Activated T-cell treated with anti-CD3 and anti-CD28 coated beads, Interleukin-2, amount 50 U/mL, for 48 hours (primary cell): ENCODE measurements around the gene ZFYVE19.
A peak's percentile ranks its signal among the peaks of the same experiment; 100 is the strongest.

Experiments
- DNase-seq, 2 experiments: peaks; one replicate each; pipeline ENCODE4 v3.0.0-alpha.2; 2020

The ZFYVE19 gene

DNA sequence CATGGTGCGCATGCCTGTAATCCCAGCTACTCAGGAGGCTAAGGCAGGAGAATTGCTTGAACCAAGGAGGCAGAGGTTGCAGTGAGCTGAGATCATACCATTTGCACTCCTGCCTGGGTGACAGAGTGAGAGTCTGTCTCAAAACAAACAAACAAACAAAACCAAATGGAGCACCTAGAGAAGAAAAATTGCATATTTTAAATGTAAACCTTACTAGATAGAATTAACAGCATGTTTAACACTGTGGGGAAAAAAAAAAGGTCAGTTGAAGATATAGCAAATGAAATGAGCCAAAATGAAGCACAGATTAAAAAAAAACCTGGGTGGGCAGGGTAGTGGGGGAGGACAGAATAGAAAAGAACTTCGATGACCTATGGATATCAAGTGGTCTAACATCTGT is 14.3 kb downstream of the ZFYVE19 start:
- no peak for DNase-seq

DNA sequence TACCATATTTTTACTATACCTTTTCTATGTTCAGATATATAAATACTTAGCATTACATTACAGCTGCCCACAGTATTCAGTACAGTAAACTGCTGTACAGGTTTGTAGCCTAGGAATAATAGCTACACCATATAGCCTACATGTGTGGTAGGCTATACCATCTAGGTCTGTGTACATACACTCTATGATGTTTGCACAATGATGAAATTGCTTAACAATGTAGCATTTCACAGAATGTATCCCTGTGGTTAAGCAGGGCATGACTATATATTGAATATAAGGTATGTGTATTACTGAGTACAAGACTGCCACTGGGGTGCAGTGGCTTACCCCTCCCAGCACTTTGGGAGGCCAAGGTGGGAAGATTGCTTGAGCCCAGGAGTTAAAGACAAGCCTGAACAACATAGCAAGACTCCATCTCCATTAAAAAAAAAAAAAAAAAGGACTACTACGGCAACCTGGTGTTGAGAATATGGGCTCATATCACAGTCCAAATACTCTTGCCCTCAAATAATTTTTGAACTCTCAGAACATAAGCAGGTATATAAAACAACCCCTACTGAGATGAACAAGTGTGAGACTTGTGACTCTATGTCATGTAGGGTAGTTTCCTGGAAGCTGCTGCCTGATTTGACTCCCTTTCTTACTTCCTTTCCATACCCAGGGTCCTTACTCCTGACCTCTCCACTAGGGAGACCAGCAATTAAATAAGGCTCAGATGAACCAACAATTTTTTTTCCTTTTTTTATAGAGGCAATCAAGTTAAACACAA is 16.9 kb downstream of the ZFYVE19 start:
- no peak for DNase-seq

DNA sequence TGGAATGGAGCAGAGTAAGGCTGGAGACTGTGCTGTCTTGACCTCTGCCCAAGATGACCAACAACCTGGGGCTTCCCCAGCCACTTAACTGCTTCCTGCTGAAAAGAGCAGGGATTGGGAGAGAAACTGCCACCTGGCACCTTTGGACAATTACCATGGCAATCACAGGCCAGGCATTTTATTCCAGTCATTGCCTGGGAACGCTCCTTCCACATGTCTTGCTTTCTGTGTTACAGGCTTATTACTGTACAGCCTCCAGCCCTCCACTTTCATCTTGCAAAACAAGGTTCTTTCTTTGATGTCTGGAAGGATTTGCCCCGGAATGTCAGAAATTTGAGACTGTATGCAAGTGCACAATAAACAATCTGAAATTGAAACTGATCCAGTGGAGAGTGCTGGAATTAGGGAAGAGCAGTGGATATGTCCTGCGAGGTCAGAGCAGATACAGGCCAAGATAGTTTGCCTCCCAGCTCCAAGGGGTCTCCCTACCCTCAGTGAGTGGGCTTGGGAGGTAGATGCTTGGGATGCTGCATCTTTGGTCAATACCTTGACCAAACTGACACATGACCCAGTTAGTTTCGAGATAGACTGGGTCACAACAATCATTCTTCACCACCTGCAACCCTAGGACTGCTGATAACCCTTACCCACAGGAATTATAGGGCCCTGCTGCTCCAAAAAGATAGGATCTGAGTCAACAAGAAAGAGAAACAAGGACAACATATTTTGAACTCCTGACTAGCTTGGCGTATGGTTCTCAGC is 19.0 kb downstream of the ZFYVE19 start:
- DNase-seq, result no peak

DNA sequence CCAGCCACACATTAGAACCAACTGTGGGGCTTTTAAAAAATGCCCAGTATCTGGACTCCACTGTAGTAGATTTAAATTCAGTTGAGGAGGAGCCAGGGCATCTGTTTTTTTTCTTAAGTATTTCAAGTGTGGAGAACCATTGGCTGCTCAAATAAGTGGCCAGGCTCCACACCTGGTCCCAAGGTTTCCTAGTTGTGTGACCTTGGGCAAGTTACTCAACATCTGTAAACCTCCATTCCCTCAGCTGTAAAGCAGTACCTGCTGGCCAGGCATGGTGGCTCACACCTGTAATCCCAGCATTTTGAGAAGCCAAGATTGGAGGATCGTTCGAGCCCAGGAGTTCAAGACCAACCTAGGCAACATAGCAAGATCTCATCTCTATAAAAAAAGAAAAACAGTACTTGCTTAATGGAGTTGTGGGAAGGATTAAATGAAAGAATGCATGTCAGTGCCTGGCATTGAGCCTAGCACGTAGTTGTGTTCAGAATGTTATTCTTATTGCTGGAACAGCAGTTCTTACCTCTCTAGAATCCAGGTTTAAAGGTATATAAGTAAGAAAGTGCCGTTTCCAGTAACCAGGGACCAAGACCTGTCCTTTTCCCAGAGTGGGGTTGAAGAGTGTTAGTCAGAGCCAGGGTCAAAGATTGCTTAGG is 19.7 kb downstream of the ZFYVE19 start:
- no peak for DNase-seq

DNA sequence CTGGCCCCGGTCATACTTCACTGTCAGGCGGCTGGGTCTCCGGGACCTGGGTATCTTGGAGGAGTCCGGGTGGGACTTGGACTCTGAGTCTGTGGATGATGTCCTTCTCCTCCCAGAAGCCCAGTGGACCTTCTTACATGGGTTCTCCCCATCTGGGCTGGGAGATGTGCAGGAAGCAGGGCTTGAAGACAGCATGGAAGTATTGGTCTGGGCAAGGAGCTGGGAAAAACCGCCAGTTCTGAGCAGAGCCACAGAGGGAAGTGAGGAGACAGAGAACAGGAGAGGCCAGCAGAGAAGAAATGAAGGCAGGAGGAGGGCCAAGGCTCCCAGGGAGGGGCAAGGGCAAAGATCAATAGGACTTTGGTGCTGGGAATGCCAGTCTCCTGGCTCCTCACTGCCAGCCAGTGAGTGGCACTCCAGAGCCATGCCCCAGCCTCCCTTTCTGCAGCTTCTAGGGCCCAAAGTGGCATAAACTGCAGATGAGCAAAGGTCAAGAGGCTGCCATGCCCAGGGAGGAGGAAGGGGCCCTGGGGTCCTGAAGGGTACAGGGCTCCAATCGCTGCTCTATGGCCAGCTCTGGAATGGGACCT is 21.7 kb downstream of the ZFYVE19 start, which contains the start of gene PPP1R14D:
PPP1R14D (minus strand) TSS at position 262 of the 590 bp plus-strand sequence; CDS start at position 195, 67 bp downstream.
- DNase-seq, result no peak

GRCh38 chr15:40829115-40829514 is 22.2 kb downstream of the ZFYVE19 start:
- no peak for DNase-seq

DNA sequence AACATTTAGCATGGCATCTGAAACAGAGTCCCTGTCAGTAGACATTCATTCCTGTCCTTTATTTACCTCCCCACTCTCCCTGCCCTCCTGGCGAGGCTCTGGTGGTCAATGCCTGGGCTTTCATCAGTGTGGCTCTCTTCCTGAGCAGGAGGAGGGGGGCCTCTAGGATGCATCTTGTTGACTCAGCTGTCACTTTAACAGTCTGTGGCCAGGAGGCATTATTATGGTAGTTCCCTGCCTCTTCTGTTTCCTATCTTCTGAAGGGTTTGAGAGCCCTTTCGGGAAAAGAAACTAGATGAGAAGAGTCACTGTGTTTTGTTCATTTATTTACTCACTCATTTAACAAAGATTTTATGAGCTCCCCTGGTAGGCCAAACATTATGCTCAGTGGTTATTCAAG is 24.0 kb downstream of the ZFYVE19 start:
- DNase-seq, result no peak

GRCh38 chr15:40831861-40832260 is 25.0 kb downstream of the ZFYVE19 start:
- no peak for DNase-seq

DNA sequence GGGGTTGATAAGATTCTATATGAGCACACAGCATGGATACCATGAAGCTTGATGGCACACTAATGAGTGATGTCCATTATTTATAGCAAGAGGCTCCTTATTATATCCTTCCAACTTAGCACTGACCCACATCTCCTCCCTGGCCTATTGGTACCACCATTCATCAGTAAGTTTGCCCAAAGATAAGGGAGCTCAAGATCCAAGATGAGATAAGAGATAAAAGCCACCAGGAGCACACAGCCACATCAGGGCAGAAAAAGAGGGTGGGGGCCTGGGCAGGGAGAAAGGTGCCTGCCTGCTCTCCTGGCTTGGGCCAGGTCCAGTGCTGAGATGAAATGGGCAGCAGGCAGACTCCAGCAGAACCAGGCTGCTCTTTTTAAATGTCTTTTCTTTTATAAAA is 26.0 kb downstream of the ZFYVE19 start:
- no peak for DNase-seq

DNA sequence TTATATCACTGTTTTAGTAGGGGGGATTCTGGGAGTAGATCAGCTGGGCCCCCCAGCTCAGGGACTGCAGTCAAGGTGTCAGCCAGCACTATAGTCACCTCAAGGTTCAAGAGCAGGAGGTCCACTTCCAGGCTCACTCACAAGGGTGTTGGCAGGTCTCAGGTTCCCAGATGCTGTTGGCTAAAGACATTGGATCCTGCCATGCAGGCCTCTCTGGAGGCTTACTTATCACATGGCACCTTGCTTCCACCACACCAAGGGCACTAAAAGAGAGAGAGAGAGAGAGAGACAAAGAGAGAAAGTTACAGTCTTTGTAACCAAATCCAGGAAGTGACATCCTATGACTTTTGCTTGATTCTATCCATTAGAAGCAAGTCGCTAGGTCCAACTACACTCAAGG is 29.1 kb downstream of the ZFYVE19 start:
- DNase-seq, result no peak

GRCh38 chr15:40838756-40839155 is 31.9 kb downstream of the ZFYVE19 start:
- no peak for DNase-seq

DNA sequence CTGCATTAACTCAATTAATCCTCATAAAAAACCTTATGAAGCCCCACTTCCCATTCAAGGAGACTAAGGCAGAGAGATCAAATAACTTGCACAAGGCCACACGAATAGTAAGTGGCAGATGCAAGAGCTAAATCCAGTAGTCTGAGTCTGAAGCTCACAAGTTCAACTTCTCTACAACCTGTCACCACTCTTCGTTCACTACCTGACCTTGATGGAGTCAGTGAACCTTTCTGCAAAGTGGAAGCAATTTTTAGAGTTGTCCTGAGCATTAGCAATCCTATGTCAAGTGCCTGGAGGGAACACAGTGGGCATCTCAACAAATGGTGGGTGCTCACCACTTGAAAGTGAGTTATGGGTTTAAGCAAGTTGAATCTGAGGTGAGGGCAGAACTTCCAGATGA is 34.9 kb downstream of the ZFYVE19 start:
- DNase-seq, result no peak

GRCh38 chr15:40843261-40843884 is 36.5 kb downstream of the ZFYVE19 start:
- peak in 1 of 2 experiments; percentile 27 for DNase-seq

GRCh38 chr15:40843885-40844695 is 37.2 kb downstream of the ZFYVE19 start, which contains the start of gene SPINT1:
Gene SPINT1 (plus strand): TSS chr15:40844048. CDS start chr15:40844555, 507 bp downstream.
- peak; percentile 83 to 86 for DNase-seq

- DNase-seq, result peak; percentile 56 to 67
Observed at GRCh38 chr15:40844696-40845030, 37.8 kb downstream of the ZFYVE19 start.

GRCh38 chr15:40845036-40845435 is 38.1 kb downstream of the ZFYVE19 start:
- DNase-seq, result no peak

DNA sequence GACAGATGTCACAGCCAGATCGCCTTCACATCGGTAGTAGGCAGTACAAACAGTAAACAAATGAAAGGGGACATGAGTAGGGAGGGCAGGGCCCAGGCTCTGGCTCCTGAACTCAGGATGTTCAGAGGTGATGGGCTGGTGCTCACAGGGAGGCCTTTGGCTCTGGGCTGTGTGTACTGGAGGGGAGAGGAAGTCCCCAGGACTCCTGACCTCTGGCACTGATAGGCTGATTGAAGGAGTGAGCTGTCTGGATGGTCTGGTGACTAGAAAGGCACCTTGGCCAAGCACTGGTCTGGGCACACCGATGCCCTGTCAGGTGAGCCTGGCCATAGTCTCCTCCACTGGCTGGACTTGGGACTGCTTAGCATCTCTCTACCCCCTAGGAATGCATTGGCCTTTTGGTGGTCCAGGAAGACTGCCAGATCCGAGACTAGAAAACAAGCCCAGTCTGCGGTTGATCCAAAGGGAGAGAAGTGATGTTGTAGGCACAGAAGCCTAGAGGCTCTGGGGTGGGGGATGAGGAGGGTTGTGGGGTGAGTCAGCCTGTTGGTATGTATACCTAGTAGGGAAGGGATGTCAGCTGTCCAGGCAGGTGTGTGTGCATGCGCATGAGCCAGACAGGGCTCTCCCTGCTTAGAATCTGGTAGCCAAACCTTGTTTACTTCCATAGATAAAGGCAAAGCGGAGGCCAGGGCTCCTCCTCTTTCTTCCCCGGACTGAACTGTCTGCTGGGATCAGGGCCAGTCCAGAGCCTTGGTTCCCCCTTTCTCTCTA is 38.8 kb downstream of the ZFYVE19 start:
- DNase-seq, result no peak

- no peak for DNase-seq
Observed at GRCh38 chr15:40846841-40847222, 39.9 kb downstream of the ZFYVE19 start.

DNA sequence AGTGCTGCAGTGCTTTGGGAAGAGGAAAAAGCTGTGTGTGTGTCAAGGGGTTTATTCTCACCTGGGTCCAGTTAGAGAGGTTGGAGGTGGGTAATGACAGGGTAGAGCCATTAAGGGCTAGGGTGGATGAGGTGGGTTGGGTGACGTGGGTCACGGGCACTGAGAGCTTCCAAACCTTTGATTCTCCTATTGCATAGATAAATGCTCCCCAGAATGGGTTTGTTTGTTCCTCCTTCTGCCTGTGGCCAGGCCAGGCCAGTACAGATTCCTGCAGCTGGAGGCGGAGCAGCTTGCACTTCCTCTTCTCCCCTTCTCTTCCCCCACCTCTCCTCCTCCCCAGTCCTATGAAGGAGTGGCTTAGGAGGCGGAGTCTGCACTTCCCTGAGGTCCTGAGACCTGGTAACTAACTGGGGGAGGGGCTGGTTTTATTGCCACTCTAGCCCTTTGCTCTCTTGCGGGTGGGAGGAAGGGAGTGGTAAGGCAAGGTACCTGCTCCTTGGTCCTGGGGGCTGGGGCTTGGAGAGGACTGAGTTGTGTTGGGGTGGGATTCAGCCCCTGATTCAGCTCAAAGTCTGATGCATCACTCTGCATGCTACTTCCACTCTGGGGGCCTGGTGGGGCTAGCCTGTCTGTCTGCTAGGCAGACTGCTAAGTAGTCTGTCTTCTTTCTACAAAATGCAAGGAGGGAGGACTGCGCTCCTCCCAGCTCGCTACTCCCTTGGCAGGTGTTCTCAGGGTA is 40.5 kb downstream of the ZFYVE19 start:
- DNase-seq, result no peak

DNA sequence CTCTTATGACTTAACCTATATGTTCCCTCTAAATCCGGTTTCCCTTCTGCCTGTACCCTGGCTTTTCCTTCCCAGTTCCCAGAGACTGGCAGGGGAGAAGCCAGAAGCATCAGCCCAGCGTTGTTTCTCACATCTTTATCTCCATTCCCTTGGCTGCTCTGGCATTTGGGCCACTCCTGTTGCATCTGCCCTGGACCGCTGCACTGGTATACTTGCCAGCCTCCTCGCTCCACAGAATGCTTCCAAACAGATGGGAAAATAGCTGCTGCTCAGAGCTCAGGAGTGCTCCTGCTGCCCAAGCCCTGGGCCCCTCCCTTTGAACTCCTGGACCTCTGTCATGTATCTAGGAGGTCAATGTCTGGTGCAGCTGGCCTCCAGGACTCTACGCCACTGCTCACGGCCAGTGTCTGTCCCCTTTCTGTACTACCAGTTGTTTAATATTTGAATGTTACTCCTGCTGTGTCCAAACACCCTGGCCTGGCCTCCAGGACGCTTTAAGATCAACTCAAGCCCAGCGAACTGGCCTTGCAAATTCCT is 43.8 kb downstream of the ZFYVE19 start:
- DNase-seq, result no peak
